Measurements from ENCODE around the gene CCDC107.

CCDC107 gene

DNA sequence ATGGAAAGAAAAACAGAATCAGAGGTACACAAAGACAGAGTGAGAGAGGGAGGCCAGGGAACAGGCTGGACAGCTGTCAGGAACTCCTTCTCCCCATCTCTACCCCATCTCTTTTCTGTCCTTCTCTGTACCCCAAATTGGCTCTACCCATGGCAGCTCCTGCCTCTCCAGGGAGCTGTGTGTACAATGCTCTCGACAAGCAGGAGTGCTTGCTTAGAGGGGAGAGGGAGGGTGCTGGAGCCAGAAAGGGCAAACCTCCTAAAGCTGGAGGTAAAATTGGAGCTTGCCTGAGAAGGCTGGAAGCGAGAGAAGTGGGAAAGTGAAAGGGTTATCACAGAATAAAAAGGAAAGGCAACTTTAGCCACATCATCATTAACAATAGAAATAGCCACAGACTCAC lies 25.2 kb downstream of the CCDC107 start:
- DNase-seq (ENCODE audit: low read depth in 2 of 2), result no peak

- no peak for DNase-seq (ENCODE audit: low read depth in 2 of 2)
Observed at GRCh38 chr9:35684921-35685320, 26.8 kb downstream of the CCDC107 start.

DNA sequence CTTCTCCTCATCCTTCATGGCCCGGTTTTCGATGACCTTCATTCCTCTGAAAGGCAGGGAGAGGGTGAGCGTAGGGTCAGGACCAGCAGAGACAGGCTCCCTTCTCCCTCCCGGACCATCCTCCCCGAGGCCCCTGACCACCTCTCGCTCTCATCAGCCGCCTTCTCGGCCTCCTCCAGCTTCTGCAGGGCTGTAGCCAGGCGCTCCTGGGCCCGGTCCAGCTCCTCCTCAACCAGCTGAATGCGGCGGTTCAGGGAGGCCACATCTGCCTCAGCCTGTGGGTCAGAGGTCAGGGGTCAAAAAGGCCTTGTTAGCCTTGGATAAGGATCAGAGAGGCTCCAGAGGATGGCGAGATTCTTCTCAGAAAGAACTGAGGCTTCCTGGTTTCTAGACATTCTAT lies 27.4 kb downstream of the CCDC107 start:
- DNase-seq (ENCODE audit: low read depth in 2 of 2), result no peak

GRCh38 chr9:35686222-35687203 lies 28.4 kb downstream of the CCDC107 start:
- DNase-seq (ENCODE audit: low read depth in 2 of 2), result no peak

- DNase-seq (ENCODE audit: low read depth in 2 of 2), result no peak
Observed at GRCh38 chr9:35687306-35687705, 29.2 kb downstream of the CCDC107 start.

DNA sequence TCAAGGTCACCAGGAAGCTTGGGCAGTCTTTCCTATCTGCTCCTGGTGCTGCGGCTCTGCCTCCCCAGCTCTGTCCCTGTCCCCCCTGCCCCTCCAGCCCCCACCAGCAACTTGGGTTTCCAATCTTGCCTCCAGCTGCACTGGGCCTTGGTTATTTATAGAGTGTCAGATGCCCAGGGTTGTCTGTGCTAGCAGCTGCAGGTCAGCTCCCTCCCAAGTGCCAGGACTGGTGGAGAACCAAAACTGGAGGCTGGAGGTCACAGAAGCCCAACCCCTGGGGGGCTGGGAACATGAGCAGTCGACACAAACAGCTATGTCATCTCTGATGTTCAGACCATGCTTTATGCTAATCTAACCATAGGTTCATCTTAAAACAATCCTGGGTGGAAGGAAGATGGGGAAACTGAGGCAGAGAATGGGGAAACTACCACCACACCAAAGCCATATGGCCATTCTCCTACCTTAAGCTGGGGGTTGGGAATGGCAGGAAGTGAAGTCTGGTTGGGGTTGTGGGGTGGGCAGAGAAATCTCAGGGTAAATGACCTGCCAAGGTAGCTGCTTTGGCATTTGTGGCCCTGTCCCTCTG lies 30.0 kb downstream of the CCDC107 start:
- DNase-seq (ENCODE audit: low read depth in 2 of 2), result no peak

GRCh38 chr9:35688558-35689541 lies 30.8 kb downstream of the CCDC107 start:
- DNase-seq (ENCODE audit: low read depth in 2 of 2), result no peak

GRCh38 chr9:35689542-35690293 lies 31.6 kb downstream of the CCDC107 start, which contains the start of gene TPM2:
TSS of gene TPM2 (minus strand) at chr9:35689925. CDS start at chr9:35689817, 108 bp downstream.
- DNase-seq (ENCODE audit: low read depth in 2 of 2), result no peak

DNA sequence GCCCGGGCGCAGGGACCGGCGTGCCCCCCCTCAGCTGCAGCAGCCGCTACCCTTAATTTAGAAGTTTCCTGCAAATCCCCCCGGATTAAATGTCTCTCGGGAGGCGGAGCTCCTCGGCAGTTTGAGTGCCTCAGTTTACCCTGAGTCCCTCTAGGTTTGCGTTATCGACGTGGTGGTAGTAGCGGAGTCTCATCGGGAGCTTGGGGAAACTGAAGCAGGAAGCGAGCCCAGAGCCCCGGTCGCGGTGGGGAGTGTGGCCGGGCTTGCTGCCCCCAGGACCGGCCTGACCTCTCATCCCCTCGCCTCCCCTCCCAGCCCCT lies 32.2 kb downstream of the CCDC107 start:
- no peak for DNase-seq (ENCODE audit: low read depth in 2 of 2)

- DNase-seq (ENCODE audit: low read depth in 2 of 2), result peak in 1 of 2 donors; percentile 8
Observed at GRCh38 chr9:35690614-35691333, 32.7 kb downstream of the CCDC107 start.

DNA sequence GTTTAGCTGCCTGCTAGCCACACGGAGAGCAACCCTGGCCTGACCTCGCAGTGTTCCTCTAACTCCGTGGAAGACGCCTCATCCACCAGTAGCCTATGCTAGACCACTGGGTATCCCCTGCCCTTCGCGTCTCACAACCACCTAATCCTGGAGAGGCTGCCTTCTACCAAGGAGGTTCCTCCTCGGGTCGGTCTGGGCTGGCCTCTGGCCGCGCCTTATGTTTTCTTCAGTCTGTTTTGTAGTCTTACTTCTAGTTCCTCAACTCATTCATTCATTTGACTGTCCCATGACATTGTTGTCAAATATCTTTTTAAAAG lies 33.2 kb downstream of the CCDC107 start:
- DNase-seq (ENCODE audit: low read depth in 2 of 2), result no peak

DNA sequence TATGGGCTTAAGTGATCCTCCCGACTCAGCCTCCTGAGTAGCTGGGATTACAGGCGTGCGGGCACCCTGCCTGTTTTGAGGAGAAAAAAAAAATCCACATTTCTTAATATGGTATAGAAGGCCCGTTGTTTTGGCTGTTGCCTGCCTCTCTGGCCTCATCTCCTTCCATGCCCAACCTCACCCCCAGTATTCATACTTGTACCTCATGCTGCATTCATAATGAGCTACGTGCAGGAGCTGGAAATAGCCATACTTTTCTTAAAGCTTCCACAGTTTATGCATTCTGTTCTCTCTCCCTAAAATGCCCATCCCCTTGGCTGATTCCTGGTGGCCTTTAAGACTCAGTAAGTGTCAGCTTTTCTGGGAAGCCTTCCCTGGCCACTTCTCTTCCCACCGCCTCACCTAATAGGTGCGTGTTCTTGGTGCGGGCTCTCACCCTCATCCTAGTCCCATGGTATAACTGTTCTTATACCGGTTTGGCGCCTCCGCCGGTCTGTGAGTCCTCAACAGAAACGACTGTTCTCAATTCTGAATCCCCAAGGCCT lies 33.7 kb downstream of the CCDC107 start:
- no peak for DNase-seq (ENCODE audit: low read depth in 2 of 2)

DNA sequence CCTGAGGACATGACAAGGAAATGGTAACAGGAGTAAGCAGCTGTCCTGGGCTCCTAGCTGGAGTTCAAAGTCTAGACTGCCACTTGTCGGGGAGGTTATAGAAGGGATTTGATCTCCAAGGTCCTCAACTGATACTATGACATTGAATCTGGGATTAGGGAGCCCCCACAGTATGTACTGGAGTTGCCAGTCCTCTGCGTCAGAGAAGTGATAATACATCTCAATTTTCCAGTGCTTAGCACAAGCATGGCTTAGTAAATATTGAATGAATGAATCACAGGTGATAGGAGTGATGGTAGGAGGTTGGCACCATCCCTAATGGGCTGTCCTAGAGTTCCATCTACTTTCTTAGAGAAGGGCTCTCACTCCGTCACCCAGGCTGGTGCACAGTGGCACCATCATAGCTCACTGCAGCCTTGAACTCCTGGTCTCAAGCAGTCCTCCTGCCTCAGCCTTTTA lies 37.9 kb downstream of the CCDC107 start:
- no peak for DNase-seq (ENCODE audit: low read depth in 2 of 2)

DNA sequence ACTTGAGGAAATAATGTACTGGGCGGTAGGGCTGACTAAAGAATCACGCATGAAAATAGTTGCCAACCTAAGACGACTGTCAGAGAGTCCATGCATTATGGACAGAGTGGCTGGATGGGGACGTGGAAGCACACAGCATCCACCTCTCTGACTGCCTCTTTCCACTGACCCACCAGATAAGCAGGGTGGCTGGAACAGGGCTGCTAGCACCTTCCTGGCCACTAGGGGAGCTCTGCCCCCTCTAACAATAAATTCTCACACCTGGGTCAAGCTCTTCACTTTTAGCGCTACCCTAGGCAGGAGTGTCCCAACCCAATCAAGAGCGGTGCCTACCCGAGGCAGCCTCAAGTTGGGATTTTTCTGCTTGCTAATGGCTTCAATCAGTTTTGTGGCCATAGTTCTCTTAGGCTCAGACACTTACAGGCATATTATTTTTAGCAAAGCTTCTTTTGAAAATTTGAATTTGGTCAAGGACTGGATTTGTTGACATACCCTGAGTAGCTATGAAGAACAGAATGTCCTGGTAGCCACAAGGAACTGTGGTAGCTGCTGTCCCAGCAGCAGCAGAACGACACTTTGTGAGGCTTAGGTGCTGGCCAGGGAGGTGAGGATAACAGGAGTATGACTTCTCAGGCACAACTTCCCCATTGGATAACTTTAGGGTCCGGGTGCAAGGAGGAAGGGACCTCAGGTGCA lies 38.6 kb downstream of the CCDC107 start:
- peak in 1 of 2 donors; percentile 34 for DNase-seq (ENCODE audit: low read depth in 2 of 2)

DNA sequence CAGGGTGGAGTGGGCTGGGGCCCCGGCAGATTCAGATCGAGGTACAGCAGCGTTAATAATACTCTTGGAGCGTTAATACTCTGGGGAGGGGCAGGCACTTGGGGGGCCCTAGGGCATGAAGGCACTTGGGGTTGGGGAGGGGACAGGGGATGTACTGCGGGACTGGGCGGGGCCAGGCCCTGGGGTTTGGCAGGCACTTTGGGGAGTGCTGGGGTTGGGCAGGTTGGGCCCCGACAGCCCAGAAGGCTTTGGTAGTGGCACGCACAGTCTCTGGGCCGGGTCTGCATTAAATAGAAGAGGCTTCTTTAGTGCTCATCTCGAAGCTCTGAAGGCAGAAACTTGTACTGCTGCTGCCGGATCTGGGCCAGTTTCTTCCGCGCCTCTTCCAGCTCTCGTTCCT lies 39.4 kb downstream of the CCDC107 start:
- DNase-seq (ENCODE audit: low read depth in 2 of 2), result no peak

GRCh38 chr9:35698231-35698630 lies 40.1 kb downstream of the CCDC107 start:
- no peak for DNase-seq (ENCODE audit: low read depth in 2 of 2)

DNA sequence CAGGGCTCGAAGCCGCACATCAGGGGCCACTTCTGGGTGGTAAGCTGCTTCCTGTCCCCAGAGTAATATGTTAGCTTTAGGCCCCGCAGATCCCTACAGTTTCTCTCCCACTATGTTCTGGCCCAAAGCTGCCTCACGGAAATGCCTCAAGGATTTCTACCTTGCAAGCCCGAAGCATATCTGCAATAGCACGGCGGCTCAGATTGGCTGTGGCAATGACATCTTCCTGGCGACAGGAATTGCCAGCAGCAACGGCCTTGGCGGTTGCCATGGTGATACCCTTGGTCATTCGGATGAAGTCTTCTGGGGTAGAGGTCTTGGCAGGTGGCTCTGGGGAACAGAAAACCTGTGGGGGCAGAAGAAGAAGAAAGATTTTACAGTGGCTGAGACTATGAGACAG lies 41.9 kb downstream of the CCDC107 start:
- no peak for DNase-seq (ENCODE audit: low read depth in 2 of 2)

DNA sequence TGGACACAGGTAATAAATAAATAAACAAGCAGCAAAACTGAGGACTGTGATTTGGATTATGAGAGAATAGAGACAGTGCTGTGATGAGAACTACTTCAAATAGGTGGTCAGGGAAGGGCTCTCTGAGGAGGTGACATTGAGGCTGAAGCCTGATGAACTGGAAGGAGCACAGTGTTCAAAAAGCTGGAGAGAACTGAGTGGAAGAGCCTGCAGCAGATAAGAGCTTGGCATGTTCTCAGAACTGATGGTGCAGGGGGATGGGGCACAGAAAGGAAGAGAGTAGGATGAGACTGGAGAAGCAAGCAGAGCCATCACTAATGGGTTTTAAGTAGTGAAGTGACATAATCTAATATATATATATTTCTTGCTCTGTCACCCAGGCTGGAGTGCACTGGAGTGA lies 42.9 kb downstream of the CCDC107 start:
- DNase-seq (ENCODE audit: low read depth in 2 of 2), result no peak

DNA sequence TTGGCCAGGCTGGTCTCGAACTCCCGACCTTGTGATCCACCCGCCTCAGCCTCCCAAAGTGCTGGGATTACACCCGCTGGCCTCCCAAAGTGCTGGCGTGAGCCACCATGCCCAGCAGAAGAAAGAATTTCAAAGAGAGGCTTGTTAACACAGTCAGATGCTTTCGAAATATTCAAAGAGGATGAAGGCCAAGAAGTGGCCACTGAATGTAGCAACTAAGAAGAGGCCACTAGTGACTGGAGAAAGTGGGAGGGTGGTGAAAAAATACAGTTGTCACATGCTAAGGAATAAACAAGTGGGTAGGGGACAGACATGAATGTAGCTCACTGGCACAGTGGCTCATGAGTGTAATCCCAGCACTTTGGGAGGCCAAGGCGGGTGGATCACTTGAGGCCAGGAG lies 44.6 kb downstream of the CCDC107 start:
- DNase-seq (ENCODE audit: low read depth in 2 of 2), result no peak

Measured in stimulated activated CD8-positive, alpha-beta memory T cell treated with anti-CD3 and anti-CD28 coated beads, Interleukin-15, amount 100 ng/mL, for 48 hours (primary cell).